Stimulated activated CD8-positive, alpha-beta memory T cell treated with anti-CD3 and anti-CD28 coated beads, Interleukin-12 subunit alpha, Interleukin-12 subunit beta, amount 100 ng/mL, for 24 hours (primary cell): Measurements from ENCODE around the gene ST7.
"Not testable (repeated sequence)": the region's sequence is repeated elsewhere in the genome, so short reads cannot be mapped to it uniquely, and the experiment has no call there.

ENCODE experiments used
- DNase-seq: peaks from one replicate; pipeline ENCODE4 v3.0.0-alpha.2; 2020; ENCODE audit errors: extremely low read depth

The ST7 gene

DNA sequence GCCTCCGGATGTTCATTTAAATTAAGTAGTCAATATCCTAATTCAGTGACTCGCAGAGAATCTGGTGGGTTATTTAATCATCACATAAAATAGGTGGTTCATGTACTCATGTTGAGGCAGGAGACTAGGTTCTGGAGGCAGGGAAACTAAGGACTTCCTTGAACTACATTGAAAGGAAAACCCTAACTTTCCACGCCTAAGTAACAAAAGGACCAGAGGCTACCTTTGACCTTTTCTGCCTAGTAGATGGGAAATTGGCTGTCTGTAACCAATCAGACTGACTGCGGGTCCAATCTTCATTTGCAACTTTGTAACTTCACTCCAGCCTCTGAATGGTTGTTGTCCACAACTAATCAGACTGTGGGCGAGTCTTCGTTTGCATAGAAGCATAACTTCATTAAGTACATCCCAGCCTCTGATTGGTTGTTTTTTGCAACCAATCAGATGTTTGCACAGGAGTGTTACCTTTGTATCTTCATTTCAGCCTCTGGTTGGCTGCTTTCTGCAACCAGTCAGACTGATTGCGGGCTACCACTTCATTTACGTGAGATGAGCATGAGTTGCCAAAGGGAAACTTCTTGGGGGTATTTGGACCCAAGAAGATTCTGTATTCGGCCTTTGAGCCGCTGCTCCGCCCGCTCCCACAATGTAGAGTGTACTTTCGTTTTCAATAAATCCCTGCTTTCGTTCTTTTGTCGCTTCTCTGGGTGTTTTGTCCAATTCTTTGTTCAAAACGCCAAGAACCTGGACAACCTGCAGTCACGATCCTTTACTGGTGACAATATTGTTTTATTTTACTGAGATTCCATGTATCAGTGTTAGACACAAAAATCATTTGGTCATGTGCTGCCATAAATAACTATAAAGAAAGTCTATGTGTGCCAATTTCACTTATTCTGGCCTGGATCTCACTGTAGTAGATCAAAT lies 1.7 kb upstream of the ST7 start:
- no peak for DNase-seq

DNA sequence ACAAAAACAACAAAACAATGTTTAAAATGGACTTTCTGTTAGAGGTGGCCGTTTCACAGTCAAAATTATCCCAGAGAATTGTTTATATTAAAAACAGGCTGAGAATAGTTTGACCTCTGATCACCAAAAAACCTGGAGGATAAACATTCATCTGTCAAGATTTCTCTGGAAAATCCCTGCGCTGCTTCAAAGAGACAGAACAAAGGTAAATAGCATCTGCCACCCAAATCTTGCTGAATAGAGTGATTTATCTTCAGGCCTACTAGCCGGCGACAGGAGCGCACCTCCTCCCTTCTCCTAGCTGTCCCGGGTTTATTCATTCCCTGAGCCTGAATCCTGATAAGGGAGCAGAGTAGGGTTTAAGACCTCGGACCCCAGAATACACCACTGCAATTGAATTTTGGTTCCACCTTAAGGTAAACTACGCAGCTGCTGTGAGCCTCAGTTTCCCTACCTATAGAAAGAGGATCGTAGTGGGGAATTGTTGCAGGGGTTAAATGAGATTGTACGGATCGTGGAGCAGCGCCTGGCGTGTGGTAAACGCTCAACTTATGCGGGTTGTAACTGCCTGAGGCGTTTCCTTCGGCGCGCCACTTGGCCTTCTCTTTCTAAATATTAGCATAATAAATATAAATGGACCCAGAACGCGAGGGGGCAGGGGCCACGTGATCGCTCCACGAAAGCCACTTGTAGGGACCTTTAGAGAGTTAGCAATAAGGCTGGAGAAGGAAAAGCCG lies 498 bp upstream of the ST7 start:
- no peak for DNase-seq

GRCh38 chr7:116953906-116954838 lies 871 bp downstream of the ST7 start:
- DNase-seq: no peak

GRCh38 chr7:116955340-116955739 lies 2.0 kb downstream of the ST7 start:
- DNase-seq: no peak

- DNase-seq: no peak
Observed at GRCh38 chr7:116955801-116956476, 2.6 kb downstream of the ST7 start.

GRCh38 chr7:116956477-116956804 lies 3.1 kb downstream of the ST7 start:
- DNase-seq: no peak

DNA sequence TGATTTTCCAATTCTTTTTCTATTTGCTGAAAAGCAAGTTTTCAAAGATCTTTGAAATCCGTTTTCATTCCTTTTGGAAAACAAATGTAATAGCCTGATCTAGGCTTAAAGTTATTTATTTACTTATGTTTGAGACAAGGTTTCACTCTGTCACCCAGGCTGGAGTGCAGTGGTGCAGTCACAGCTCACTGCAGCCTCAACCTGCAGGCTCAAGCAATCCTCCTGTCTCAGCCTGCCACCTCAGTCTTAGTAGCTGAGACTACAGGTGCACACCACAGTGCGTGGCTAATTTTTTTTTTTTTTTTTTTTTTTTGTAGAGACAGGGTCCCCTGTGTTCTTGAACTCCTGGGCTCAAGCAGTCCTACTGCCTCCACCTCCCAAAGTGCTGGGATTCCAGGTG lies 4.6 kb downstream of the ST7 start:
- DNase-seq: no peak

DNA sequence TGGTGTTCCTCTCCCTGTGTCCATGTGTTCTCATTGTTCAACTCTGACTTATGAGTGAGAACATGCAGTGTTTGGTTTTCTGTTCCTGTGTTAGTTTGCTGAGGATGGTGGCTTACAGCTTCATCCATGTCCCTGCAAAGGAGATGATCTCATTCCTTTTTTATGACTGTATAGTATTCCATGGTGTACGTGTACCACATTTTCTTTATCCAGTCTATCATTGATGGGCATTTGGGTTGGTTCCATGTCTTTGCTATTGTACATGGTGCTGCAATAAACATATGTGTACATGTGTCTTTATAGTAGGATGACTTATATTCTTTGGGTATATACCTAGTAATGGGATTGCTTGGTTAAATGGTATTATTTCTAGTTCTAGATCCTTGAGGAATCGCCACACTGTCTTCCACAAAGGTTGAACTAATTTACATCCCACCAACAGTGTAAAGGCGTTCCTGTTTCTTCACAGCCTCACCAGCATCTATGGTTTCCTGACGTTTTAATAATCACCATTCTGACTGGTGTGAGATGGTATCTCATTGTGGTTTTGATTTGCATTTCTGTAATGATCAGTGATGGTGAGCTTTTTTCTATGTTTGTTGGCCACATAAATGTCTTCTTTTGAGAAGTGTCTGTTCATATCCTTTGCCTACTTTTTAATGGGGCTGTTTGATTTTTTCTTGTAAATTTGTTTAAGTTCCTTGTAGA lies 8.8 kb downstream of the ST7 start:
- not testable (repeated sequence) for DNase-seq

DNA sequence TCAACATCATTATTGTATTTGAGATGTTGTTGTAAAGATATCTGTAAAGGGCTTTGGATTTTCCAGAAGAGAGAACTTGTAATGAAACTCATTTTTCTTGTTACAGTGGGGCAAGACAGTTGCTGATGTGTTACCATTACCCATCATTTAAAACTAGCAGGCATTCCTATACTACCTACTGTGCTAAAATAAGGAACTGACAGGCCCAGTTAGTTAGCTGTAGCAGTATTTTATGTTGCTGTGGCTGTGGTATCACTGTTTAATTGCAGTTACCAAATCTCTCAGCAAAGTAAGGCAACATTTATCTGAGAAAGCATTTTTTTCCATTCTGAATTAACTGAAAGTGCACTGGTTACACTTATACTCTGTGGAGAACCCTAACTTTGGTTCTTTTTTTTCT lies 9.9 kb downstream of the ST7 start:
- no peak for DNase-seq

DNA sequence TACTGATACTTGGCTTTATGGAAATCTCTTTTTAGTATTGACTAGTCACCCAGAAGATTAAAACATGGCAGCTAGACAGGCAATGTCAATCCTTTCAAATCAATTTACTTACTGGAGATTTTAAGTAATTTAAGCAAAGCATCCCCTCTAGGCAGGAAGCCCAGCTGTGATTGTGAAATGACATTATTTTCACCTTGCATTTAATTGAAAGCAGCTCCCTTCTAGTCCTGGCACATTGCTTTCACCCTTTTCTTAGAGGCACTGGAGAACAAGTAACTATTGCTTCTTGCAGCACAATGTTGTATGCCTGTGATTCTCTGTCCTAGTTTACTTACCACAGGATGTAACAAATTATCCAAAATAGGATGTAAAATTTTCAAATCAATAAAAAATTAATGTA lies 13.3 kb downstream of the ST7 start:
- DNase-seq: no peak

DNA sequence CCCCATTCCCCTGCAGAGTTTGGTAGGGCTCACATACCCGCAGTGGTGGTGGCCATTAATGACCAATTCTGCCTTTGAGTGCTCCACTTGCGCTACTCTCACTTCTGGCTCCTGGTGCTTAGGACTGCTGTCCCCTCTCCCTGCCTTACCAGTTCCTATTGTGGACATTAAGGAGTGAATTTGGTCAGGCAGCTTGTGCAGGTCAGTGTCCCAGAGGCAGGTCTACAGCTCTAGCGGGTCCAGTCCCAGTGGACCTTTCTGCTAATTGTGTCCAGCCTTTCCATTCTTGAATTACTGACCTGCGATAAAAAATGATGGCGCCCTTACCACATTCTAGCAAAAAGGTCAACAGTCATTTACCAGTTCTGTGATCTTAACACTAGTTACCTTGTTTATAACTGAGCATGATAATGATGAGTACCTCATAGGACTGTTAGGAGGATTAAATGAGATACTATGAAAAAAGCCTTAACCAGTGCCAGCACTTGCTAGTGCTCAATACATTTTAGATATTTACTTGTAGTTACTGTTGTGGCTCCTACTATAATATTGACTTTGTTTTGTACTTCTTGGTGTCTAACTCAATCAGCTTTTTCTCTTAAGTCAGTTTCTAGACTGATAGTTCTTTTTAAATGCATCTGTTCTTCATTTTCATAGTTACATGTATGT lies 14.1 kb downstream of the ST7 start:
- no peak for DNase-seq

DNA sequence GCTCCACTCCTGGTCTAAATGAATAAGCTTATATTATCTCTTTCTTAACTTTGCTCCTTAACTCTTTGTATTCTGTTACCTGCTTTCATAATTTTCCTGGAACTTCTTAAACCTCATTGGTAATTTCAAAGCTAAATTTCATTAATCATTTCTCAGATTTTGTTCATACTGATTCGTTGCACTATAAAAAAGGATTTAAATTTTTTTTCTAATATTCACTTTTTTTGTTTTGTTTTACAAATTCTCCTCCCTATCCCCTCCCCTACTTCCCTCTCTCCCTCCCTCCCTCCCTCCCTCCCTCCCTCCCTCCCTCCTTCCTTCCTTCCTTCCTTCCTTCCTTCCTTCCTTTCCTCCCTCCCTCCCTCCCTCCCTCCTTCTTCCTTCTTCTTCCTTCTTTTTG lies 14.7 kb downstream of the ST7 start:
- no peak for DNase-seq

GRCh38 chr7:116968631-116969030 lies 15.3 kb downstream of the ST7 start:
- DNase-seq: no peak

DNA sequence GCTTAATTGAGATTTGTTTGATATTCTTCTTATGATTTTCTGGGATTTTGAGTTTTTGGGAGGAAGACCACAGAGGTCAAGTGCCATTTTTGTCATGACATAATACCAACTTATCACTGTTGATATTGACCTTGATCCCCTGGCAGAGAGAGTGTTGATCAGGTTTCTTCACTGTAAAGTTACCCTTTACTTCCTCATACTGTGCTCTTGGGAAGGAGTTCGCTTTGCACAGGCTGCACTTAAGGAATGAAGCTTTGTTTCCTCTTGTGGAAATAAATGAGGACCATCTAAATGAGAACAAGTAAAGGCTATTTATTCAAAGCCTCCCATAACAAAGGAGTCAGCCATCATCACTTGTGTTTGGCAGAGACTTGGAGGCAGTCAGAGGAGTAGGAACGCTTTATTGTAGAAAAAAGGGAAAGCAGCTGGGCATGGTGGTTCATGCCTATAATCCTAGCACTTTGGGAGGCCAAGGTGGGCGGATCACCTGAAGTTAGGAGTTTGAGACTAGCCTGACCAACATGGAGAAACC lies 16.1 kb downstream of the ST7 start:
- no peak for DNase-seq

- DNase-seq: no peak
Observed at GRCh38 chr7:116970238-116970910, 17.1 kb downstream of the ST7 start.

DNA sequence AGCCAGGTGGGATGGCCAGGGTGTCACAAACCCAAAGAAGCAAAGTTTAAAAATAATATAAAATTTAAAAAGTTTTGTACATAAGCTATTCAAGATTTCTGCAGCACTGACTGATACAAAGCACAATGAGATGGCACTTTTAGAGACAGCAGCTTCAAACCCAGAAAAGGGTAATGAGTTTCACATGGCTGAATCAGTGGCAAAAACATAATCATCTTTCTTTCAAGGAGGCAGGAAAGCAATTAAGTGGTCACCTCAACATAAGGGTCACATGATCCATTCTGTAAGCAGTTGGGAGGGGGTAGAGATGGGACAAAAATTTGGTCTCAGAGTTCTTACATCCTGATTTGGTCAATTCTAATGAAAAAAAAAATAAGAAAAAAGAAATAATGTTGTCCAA lies 17.9 kb downstream of the ST7 start:
- not testable (repeated sequence) for DNase-seq

- no peak for DNase-seq
Observed at GRCh38 chr7:116971869-116972268, 18.6 kb downstream of the ST7 start.

GRCh38 chr7:116975024-116975423 lies 21.7 kb downstream of the ST7 start:
- DNase-seq: not testable (repeated sequence)

GRCh38 chr7:116977172-116977571 lies 23.9 kb downstream of the ST7 start:
- no peak for DNase-seq

DNA sequence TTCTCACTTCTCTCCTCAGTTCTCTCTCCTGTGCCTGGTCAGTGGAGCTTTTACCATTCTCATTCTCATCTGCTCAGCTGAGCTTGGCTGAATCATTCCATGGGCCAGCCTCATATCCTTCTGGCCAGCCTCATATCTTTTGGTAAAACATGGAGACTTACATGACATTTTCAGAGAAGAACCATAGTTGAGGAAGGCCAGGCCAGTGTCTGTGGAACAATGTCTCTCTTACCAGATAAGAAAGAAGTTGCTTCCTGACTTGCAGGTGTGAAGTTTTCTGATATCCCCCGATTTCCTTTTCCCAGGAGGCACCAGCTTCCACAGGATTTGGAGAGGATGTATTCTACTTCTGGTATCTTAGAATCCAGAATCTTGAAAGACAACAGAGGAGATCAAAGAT lies 24.7 kb downstream of the ST7 start:
- no peak for DNase-seq
